K562 (cell line): ENCODE data around the gene RHNO1. TPM values are rescaled to one million over a fixed set of nuclear protein-coding genes. Genes with fewer than 3 reads are reported as not detected.

Source experiments
- ATAC-seq: fragments of 200-7000 bp; cut with Tn5 transposase; 3 replicates; pipeline ENCODE4 v1.9.1; 2020; ENCODE audit warnings: moderate library complexity
- BruUV-seq: library from RNA; stranded (reverse); fragments of 400-500 nt; replicated peaks from 2 replicates; lab custom pipeline; 2021; lab: Mats Ljungman, UMichigan
- CTCF ChIA-PET: fragments of 300-600 bp; formaldehyde crosslinking; extraction: SDS; loops from one replicate; lab custom pipeline; 2021; ENCODE audit warnings: low intra/inter-chr PET ratio; lab: Yijun Ruan, JAX
- POLR2A ChIA-PET: fragments of 300-600, 350-650 bp; sonication (Branson Sonifier 250); formaldehyde crosslinking; extraction: SDS; loops from one replicate; lab custom pipeline; 2021; ENCODE audit warnings: antibody characterized with exemption, inconsistent platforms; lab: Yijun Ruan, JAX
- DNase-seq, 4 experiments: peaks; one replicate each; pipeline versions ENCODE4 v3.0.0 to v3.0.0-alpha.2; 2011 to 2018; ENCODE audit warnings: low spot score in 3 of 4, mixed read lengths in 3 of 4; ENCODE audit errors: extremely low read depth in 1 of 4
- FAIRE-seq: peaks from 2 replicates; lab custom pipeline; 2011; peaks lifted over from hg19 to GRCh38; lab: Jason Lieb, UNC
- H2AFZ ChIP-seq: 2 replicates; pipeline ENCODE4 v1.6.0; 2011; ENCODE audit warnings: low read depth, low read length, control low read depth, inconsistent platforms
- H3K27ac ChIP-seq: fragments of 200-600 bp; 3 replicates; pipeline ENCODE4 v1.8.0; 2011; ENCODE audit warnings: low read depth, mild to moderate bottlenecking, control low read depth, inconsistent platforms, low read length, moderate library complexity, mixed read lengths; ENCODE audit errors: extremely low read depth
- H3K27me3 ChIP-seq, 2 experiments: fragments of 300-600 bp in 1 of 2; 2 replicates in 1 of 2; 3 replicates in 1 of 2; pipeline versions ENCODE4 v1.6.0 to v1.8.0; 2011; ENCODE audit warnings: inconsistent platforms in 2 of 2, low read length in 2 of 2, mild to moderate bottlenecking in 1 of 2, mixed read lengths in 1 of 2, moderate library complexity in 1 of 2; ENCODE audit not compliant: control insufficient read depth in 2 of 2, insufficient read depth in 2 of 2
- H3K36me3 ChIP-seq: fragments of 300-600 bp; 3 replicates; pipeline ENCODE4 v1.8.0; 2011; ENCODE audit warnings: mild to moderate bottlenecking, low read length, inconsistent platforms; ENCODE audit not compliant: control insufficient read depth, insufficient read depth
- H3K4me1 ChIP-seq, 2 experiments: fragments of 200-600 bp in 1 of 2; replicated peaks in 1 of 2; 2 replicates in 1 of 2; 3 replicates in 1 of 2; pipeline versions ENCODE4 v1.5.1 to v1.8.0; 2011; ENCODE audit warnings: inconsistent platforms in 2 of 2, low read length in 2 of 2, mild to moderate bottlenecking in 1 of 2, mixed read lengths in 1 of 2, moderate library complexity in 1 of 2; ENCODE audit not compliant: control insufficient read depth in 2 of 2, insufficient read depth in 2 of 2
- H3K4me2 ChIP-seq: 2 replicates; pipeline ENCODE4 v1.6.1; 2011; ENCODE audit warnings: low read length, control low read depth, inconsistent platforms, mixed read lengths; ENCODE audit not compliant: insufficient read depth
- H3K4me3 ChIP-seq: fragments of 200-600 bp; sonication (generic), shearing (Covaris generic); 2 replicates; pipeline ENCODE4 v1.5.1; 2016; ENCODE audit warnings: control low read depth, inconsistent platforms
- H3K79me2 ChIP-seq: fragments of 200-600 bp; 3 replicates; pipeline ENCODE4 v1.8.0; 2011; ENCODE audit warnings: low read length, inconsistent platforms; ENCODE audit not compliant: control insufficient read depth, insufficient read depth
- H3K9ac ChIP-seq, 2 experiments: 2 replicates each; pipeline versions ENCODE4 v1.6.0 to v1.6.1; 2011; ENCODE audit warnings: low read depth in 2 of 2, low read length in 2 of 2, control low read depth in 1 of 2, inconsistent platforms in 1 of 2, mild to moderate bottlenecking in 1 of 2, mixed read lengths in 1 of 2; ENCODE audit not compliant: insufficient read depth in 1 of 2
- H3K9me1 ChIP-seq: one replicate; pipeline ENCODE4 v1.6.0; 2011; ENCODE audit warnings: inconsistent platforms, mild to moderate bottlenecking, low read length, moderate library complexity; ENCODE audit not compliant: control insufficient read depth, insufficient read depth
- H3K9me3 ChIP-seq: replicated peaks from 2 replicates; pipeline ENCODE4 v1.5.1; 2011; ENCODE audit warnings: low read depth, low read length, inconsistent platforms; ENCODE audit not compliant: control insufficient read depth, insufficient read depth
- H4K20me1 ChIP-seq: replicated peaks from 2 replicates; pipeline ENCODE4 v1.6.1; 2011; ENCODE audit warnings: low read length, inconsistent platforms, mixed read lengths; ENCODE audit not compliant: control insufficient read depth, insufficient read depth
- BDP1 ChIP-seq: IDR thresholded peaks from 3 replicates; pipeline ENCODE4 v1.6.1; 2011; ENCODE audit not compliant: insufficient read length, insufficient read depth
- ETS2 ChIP-seq: IDR thresholded peaks from 2 replicates; pipeline ENCODE4 v1.6.1; 2016; ENCODE audit warnings: borderline replicate concordance, missing genetic modification characterization, mild to moderate bottlenecking, moderate library complexity, missing compliant biosample characterization; ENCODE audit not compliant: poor library complexity, severe bottlenecking
- NR0B1 ChIP-seq: fragments of 450-650 bp; IDR thresholded peaks from one replicate; pipeline ENCODE4 v1.6.1; 2018; ENCODE audit warnings: mild to moderate bottlenecking, moderate library complexity; ENCODE audit not compliant: partially characterized antibody
- PYGO2 ChIP-seq: fragments of 450-650 bp; IDR thresholded peaks from 2 replicates; pipeline ENCODE4 v1.6.1; 2016; ENCODE audit warnings: mild to moderate bottlenecking, missing genetic modification characterization, moderate library complexity, missing compliant biosample characterization
- SMC3 ChIP-seq: conservative IDR thresholded peaks from 2 replicates; pipeline ENCODE4 v1.6.1; 2011; ENCODE audit warnings: low read depth, low read length, improper control_type of control experiment; ENCODE audit not compliant: insufficient read depth
- THRAP3 ChIP-seq: fragments of 450-650 bp; IDR thresholded peaks from 2 replicates; pipeline ENCODE4 v1.6.1; 2016; ENCODE audit warnings: mild to moderate bottlenecking, inconsistent platforms, borderline replicate concordance
- ZNF124 ChIP-seq: sonication (generic); formaldehyde crosslinking; IDR thresholded peaks from 2 replicates; pipeline ENCODE4 v1.8.1; 2022; ENCODE audit warnings: missing genetic modification reagents
- ZNF232 ChIP-seq: sonication (generic); formaldehyde crosslinking; IDR thresholded peaks from 2 replicates; pipeline ENCODE4 v1.8.0; 2022; ENCODE audit warnings: mild to moderate bottlenecking, missing genetic modification reagents
- ZNF586 ChIP-seq: fragments of 450-650 bp; formaldehyde crosslinking; conservative IDR thresholded peaks from 2 replicates; pipeline ENCODE4 v1.4.0; 2020; ENCODE audit warnings: mild to moderate bottlenecking, moderate library complexity
- WGBS: fragments of 100-300 bp; shearing (Covaris generic); methylation state at CpG from one replicate; pipeline ENCODE4 v1.1.6; 2016; ENCODE audit warnings: low coverage, mixed read lengths; ENCODE audit not compliant: insufficient coverage; ENCODE audit errors: missing lambda C conversion rate; 5-methylcytosine and 5-hydroxymethylcytosine counted together
- in situ Hi-C: fragments of 300-500 bp; cut with MboI; formaldehyde crosslinking; loops from 4 replicates; pipeline ENCODE4 v1.15.0; 2018; ENCODE audit warnings: inconsistent platforms, mixed read lengths
- intact Hi-C: fragments of 100-400 bp; cut with micrococcal nuclease; formaldehyde crosslinking; loops from 2 replicates; pipeline ENCODE4 v1.14.2; 2022
- polyA plus RNA-seq, 8 experiments: library from polyadenylated mRNA; depleted of rRNA in 4 of 8; stranded (reverse) in 5 of 8; unstranded in 3 of 8; fragments of >200 nt; fragmentation: Nextera tagmentation in 2 of 8; fragmentation: Illumina TruSeq in 1 of 8; extraction: Ambion mirVana in 2 of 8; extraction: Trizol in 1 of 8; gene quantifications; 2 replicates each; pipeline versions ENCODE4 v1.2.1 to v1.2.3, GENCODE V29; 2011 to 2014; ENCODE audit warnings: inconsistent platforms in 1 of 8, missing spikeins in 1 of 8
- total RNA-seq, 7 experiments: library from RNA; depleted of rRNA in 6 of 7; stranded (reverse); fragments of >200 nt in 6 of 7; fragmentation: Illumina TruSeq in 2 of 7; extraction: Trizol in 2 of 7; gene quantifications; 2 replicates each; pipeline versions ENCODE4 v1.2.1 to v1.2.3, GENCODE V29; 2011 to 2021; ENCODE audit warnings: low replicate concordance in 1 of 7
- TF ChIP-seq, protein P1 (sequence below), 2 experiments: fragments of 450-650 bp; formaldehyde crosslinking in 1 of 2; IDR thresholded peaks; 2 replicates each; pipeline versions ENCODE4 v1.4.0 to v1.6.1; 2014 to 2020; ENCODE audit warnings: mild to moderate bottlenecking in 2 of 2, borderline replicate concordance in 1 of 2, low read depth in 1 of 2

The RHNO1 gene
- total and polyA plus RNA-seq, 9 of the 15 experiments (the other 6 are each of a cell fraction or from before 2014, with no cell fraction given), result 20.8 to 62.7 (median 28.8) TPM

DNA sequence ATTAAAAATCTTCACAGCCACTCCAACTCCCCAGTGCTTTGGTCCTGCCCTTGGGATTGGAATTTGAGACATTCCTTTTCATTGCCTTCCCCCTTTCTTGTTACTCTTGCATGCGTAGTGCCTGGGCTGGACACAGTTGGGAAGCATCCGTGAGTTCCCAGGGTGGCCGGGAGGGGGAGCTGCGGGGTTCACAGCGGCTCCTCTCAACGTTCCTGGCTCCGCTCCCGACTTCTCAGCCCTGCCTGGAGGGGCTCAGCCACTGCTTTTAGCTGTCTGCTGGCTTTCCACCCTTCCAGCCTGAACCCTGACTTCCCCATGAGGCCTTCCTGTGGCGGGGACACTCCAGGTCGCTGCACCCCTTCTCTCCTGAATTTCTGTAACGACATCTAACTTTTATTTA is 23.4 kb upstream of the RHNO1 start:
- 8% methylated on average over 10 of the region's 11 CpGs for WGBS
- Histone ChIP-seq H3K9ac (no peak overlapping the region), H3K27me3 (no peaks in the 10 kb centered on the region), H3K4me2 (no peak overlapping the region), H3K9me3 (no peaks in the 10 kb centered on the region), H3K79me2 (no peaks in the 10 kb centered on the region), H3K4me3 (no peak overlapping the region), H3K27ac (no peak overlapping the region), H3K9me1 (no peaks in the 10 kb centered on the region), H3K4me1 (peaks cover 2 to 4% of the 10 kb centered on the region in 2 experiments; a peak in 3 of 5 replicates), H4K20me1 (no peaks in the 10 kb centered on the region), H3K36me3 (peaks cover 10% of the 10 kb centered on the region; the same call in 1 of the 3 replicates), H2AFZ (0 out of 2 replicates have a peak overlapping the region, but pooled peaks have one; percentile 45)
- intact Hi-C loops (loop anchor here (1.0 kb wide), 1 partner anchor 188 kb away; no protein-coding TSS in a partner anchor), in situ Hi-C loops (no loop called here)
- BruUV-seq, result no TSS peak
- ATAC-seq (peak; percentile 96), FAIRE-seq (peak; percentile 83), DNase-seq (peak; percentile 76 to 80 (median 78))
- CTCF ChIA-PET, result interaction anchor here (1.8 kb wide), 1 partner anchor 91 kb away, joined by 7 read pairs; no protein-coding TSS in a partner anchor
- POLR2A ChIA-PET, result interaction anchor here (0.6 to 1.2 kb wide), 4 partner anchors 11 to 252 kb away, joined by 3 to 6 read pairs (median 4); no protein-coding TSS in a partner anchor
- TF ChIP-seq ZNF586 (CRISPR knock-in tag) (no peak), ZNF232 (CRISPR knock-in tag) (no peak), ZNF124 (CRISPR knock-in tag) (no peak), THRAP3 (no peak), ETS2 (tag) (no peak), SMC3 (peak; percentile 60), BDP1 (no peak), PYGO2 (no peak), NR0B1 (no peak)
- TF ChIP-seq, protein P1, sequence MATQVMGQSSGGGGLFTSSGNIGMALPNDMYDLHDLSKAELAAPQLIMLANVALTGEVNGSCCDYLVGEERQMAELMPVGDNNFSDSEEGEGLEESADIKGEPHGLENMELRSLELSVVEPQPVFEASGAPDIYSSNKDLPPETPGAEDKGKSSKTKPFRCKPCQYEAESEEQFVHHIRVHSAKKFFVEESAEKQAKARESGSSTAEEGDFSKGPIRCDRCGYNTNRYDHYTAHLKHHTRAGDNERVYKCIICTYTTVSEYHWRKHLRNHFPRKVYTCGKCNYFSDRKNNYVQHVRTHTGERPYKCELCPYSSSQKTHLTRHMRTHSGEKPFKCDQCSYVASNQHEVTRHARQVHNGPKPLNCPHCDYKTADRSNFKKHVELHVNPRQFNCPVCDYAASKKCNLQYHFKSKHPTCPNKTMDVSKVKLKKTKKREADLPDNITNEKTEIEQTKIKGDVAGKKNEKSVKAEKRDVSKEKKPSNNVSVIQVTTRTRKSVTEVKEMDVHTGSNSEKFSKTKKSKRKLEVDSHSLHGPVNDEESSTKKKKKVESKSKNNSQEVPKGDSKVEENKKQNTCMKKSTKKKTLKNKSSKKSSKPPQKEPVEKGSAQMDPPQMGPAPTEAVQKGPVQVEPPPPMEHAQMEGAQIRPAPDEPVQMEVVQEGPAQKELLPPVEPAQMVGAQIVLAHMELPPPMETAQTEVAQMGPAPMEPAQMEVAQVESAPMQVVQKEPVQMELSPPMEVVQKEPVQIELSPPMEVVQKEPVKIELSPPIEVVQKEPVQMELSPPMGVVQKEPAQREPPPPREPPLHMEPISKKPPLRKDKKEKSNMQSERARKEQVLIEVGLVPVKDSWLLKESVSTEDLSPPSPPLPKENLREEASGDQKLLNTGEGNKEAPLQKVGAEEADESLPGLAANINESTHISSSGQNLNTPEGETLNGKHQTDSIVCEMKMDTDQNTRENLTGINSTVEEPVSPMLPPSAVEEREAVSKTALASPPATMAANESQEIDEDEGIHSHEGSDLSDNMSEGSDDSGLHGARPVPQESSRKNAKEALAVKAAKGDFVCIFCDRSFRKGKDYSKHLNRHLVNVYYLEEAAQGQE (IDR thresholded peaks at IDR 0.05; ENCODE audit: borderline replicate concordance), result peak; percentile 29; the same call in 1 of the 2 replicates
- TF ChIP-seq, protein P1 (CRISPR knock-in tag; IDR thresholded peaks at IDR 0.05; ENCODE audit: low read depth), result no peak
